GM21576 (cell line): Measurements from ENCODE around the gene PLEKHA8.
"Not testable (repeated sequence)": the region's sequence is repeated elsewhere in the genome, so short reads cannot be mapped to it uniquely, and the experiment has no call there.

ENCODE experiments used
- ATAC-seq: cut with Tn5 transposase; IDR thresholded peaks from one replicate; pipeline ENCODE4 v1.9.1; 2021; ENCODE audit warnings: mild to moderate bottlenecking, moderate library complexity; ENCODE audit not compliant: unreplicated experiment

The PLEKHA8 gene

GRCh38 chr7:30098599-30098998 lies 70.4 kb downstream of the PLEKHA8 start:
- ATAC-seq: not testable (repeated sequence)

- ATAC-seq: no peak
Measured at GRCh38 chr7:30102281-30102680, 74.1 kb downstream of the PLEKHA8 start.

- ATAC-seq: no peak
Measured at GRCh38 chr7:30104157-30104556, 75.9 kb downstream of the PLEKHA8 start.

GRCh38 chr7:30112103-30112713 lies 84.0 kb downstream of the PLEKHA8 start:
- no peak for ATAC-seq

GRCh38 chr7:30113144-30113543 lies 84.9 kb downstream of the PLEKHA8 start:
- no peak for ATAC-seq

GRCh38 chr7:30114536-30115238 lies 86.5 kb downstream of the PLEKHA8 start:
- ATAC-seq: no peak

- ATAC-seq: no peak
Measured at GRCh38 chr7:30115709-30116297, 87.6 kb downstream of the PLEKHA8 start.

- ATAC-seq: no peak
Measured at GRCh38 chr7:30116771-30117170, 88.6 kb downstream of the PLEKHA8 start.

GRCh38 chr7:30117896-30118295 lies 89.7 kb downstream of the PLEKHA8 start:
- no peak for ATAC-seq

- ATAC-seq: no peak
Measured at GRCh38 chr7:30119890-30120577, 91.8 kb downstream of the PLEKHA8 start.

- ATAC-seq: no peak
Measured at GRCh38 chr7:30133736-30134610, 105.8 kb downstream of the PLEKHA8 start.

- ATAC-seq: peak; percentile 78
Measured at GRCh38 chr7:30134611-30135300, 106.5 kb downstream of the PLEKHA8 start, which contains the start of gene MTURN. TSS of gene MTURN (plus strand) at chr7:30134986. CDS start at chr7:30135137, 151 bp downstream.

GRCh38 chr7:30135301-30136116 lies 107.3 kb downstream of the PLEKHA8 start:
- ATAC-seq: peak; percentile 22

GRCh38 chr7:30136117-30136731 lies 108.0 kb downstream of the PLEKHA8 start:
- no peak for ATAC-seq

- no peak for ATAC-seq
Measured at GRCh38 chr7:30136743-30137485, 108.7 kb downstream of the PLEKHA8 start.

- ATAC-seq: no peak
Measured at GRCh38 chr7:30139836-30140384, 111.7 kb downstream of the PLEKHA8 start.

- ATAC-seq: no peak
Measured at GRCh38 chr7:30140456-30140855, 112.2 kb downstream of the PLEKHA8 start.

GRCh38 chr7:30142710-30143109 lies 114.5 kb downstream of the PLEKHA8 start:
- no peak for ATAC-seq
